Purkinje cell (primary cell): Measurements from ENCODE around the gene GDPD4. TPM values are rescaled to one million over a fixed set of nuclear protein-coding genes. Genes with fewer than 3 reads are reported as not detected.

Experiments
- polyA plus RNA-seq: library from polyadenylated mRNA; unstranded; fragments of >200 nt; fragmentation: Nextera tagmentation; gene quantifications from 2 replicates; pipeline ENCODE4 v1.2.1, GENCODE V29; 2014

Gene GDPD4
- polyA plus RNA-seq: not detected in 2 replicates

DNA sequence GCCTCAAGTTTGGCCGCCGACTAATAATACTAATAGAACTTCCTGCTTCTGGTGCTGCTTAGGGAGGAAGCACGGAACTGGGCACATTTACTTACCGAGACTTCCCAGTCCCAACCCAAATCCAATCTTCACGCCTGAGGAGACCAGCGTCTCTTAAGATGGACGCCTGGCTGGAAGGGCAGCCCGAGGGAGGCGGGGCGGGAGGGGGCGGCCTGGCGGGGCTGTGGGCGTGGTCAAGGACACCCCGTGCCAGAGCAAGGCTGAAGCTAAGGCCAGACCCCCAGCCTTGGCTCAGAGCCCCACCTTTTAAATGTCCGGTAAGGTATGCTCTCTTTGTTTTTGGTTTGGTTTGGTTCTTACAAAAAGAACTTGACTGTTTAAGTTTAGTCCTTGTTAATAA lies at the start of gene GDPD4:
Gene GDPD4, minus strand, starts transcription at position 177 of the 400 bp plus-strand sequence. CDS start 16,549 bp downstream, outside the sequence.

Other genes with a start within 250 kb of the GDPD4 start
- gene CAPN5, start 234.7 kb downstream of the GDPD4 start, polyA plus RNA-seq: 0.85 and 0.87 TPM in 2 replicates
- not detected in 2 replicates for gene OMP, start 198.8 kb downstream of the GDPD4 start, polyA plus RNA-seq
- not detected in 2 replicates for gene MYO7A, start 173.4 kb downstream of the GDPD4 start, polyA plus RNA-seq
- gene PAK1, start 172.4 kb upstream of the GDPD4 start, polyA plus RNA-seq: 18.9 and 60.3 TPM in 2 replicates